GM21526 (cell line): ENCODE results near the gene SHF.

Source experiments
- ATAC-seq: cut with Tn5 transposase; IDR thresholded peaks from one replicate; pipeline ENCODE4 v1.9.1; 2021; ENCODE audit warnings: moderate library complexity; ENCODE audit not compliant: unreplicated experiment, low FRiP score

The SHF gene

GRCh38 chr15:45131510-45131909 lies 56.3 kb downstream of the SHF start:
- no peak for ATAC-seq

GRCh38 chr15:45130291-45131000 lies 57.3 kb downstream of the SHF start:
- no peak for ATAC-seq

- ATAC-seq, result no peak
Observed at GRCh38 chr15:45129651-45130129, 58.1 kb downstream of the SHF start, which contains the start of the genes DUOX1 and DUOXA1. Gene DUOX1, plus strand, starts transcription at chr15:45129994. Its CDS starts 1,973 bp downstream, at chr15:45131967. Gene DUOXA1, minus strand, starts transcription at chr15:45129879. Its CDS starts 6,865 bp downstream, at chr15:45123014.

- ATAC-seq, result no peak
Observed at GRCh38 chr15:45128971-45129639, 58.7 kb downstream of the SHF start.

- no peak for ATAC-seq
Observed at GRCh38 chr15:45126535-45127158, 61.1 kb downstream of the SHF start.

DNA sequence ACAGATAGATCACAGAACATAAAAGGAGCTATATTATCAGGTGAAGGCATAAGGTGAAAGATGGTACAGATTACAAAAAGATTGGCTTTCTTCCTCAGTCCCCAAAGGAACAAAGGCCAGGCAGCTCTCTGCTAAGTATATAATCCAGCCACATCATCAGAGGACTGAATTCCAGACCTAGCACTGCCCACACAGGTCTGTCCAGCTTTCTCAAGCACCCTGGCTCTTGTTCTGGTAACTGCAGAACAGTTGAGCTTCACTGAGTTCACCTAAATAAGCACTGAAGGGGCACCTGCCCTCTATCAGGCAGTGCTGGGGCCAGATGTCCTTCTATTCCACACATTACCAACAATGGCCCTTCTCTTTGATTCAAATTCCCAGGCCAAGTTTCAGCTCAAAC lies 64.4 kb downstream of the SHF start:
- no peak for ATAC-seq

GRCh38 chr15:45122719-45123118 lies 65.0 kb downstream of the SHF start:
- no peak for ATAC-seq

DNA sequence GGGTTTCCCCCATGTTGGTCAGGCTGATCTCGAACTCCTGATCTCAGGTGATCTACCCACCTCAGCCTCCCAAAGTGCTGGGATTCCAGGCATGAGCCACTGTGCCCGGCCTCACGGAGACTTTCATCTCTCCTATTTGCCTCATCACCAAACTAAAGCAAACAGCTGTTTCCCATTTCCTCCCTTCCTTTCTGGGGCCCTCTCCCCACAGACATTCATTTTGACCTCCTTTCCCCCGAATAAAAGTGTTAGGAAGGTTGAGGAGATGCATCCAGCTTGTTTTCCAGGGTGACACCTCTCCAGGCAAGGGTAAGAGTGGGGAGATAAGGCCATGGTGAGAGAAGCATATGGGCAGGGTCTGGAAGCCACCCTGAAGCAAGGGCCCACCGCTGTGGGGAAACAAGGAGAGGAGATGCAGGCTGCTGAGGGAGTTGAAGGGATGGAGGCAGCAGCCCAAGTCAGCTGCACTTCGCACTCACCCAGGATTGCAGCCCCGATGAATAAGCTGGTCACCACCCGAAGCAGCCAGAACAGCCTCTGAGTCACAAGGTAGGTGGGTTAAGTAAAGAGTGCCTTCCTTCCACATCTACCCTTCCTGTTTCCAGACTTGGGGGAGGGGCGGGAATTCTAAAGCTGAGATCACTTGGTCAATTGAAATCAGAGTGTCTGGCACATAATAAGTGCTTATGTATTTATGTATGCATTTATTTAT lies 65.9 kb downstream of the SHF start:
- no peak for ATAC-seq

- no peak for ATAC-seq
Observed at GRCh38 chr15:45121020-45121419, 66.7 kb downstream of the SHF start.

DNA sequence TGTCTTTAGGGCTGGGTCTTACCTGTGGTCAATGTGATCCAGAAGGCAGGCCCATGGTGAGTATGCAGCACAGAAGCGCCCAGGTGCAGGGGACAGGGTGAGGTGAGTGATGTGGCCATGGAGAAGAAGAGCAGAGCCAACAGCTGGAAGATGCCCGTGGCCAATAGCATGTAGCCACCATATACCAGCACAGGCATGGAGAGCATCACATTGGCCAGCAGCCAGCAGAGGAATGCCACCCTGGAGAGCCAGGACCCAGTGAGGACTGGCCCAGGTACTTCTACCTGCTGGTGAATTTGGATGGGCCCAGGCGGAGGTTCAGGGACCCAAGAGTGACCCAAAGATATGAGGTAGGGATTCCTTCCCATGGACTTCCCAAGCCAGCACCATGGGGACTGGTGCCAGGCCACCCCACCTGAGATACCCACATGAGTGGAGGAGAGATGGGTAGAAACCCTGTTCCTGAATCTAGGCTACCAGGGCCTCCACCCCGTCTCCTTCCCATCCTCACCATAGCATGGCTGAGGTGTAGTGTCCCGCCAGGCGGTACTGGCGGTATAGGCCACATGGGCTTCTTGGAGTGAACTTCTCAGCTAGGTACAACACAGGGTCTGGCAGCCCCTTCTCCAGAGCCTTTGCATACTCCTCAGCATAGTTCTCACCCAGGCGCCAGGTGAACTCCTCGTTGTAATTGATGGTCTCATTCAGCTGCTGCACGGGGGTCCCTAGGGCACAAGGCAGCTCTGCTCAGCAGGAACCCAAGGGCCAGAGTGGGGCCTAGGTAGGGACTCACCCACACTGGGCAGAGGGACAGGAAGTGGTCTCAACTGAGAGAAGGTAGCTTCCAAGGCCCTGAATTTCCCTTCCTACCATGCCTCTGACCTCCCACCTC lies 67.4 kb downstream of the SHF start:
- ATAC-seq, result no peak

GRCh38 chr15:45118996-45119395 lies 68.8 kb downstream of the SHF start:
- ATAC-seq, result no peak

- ATAC-seq, result peak; percentile 85
Observed at GRCh38 chr15:45118131-45118588, 69.6 kb downstream of the SHF start.

GRCh38 chr15:45117308-45118130 lies 70.2 kb downstream of the SHF start:
- no peak for ATAC-seq
